Stimulated activated CD4-positive, alpha-beta T cell treated with anti-CD3 and anti-CD28 coated beads, Interleukin-2, amount 100 ng/mL, for 4 hours (primary cell): ENCODE data around the gene MAN2A1.
"Not testable (repeated sequence)": the region's sequence is repeated elsewhere in the genome, so short reads cannot be mapped to it uniquely, and the experiment has no call there.

ENCODE experiments used
- DNase-seq: peaks from one replicate; pipeline ENCODE4 v3.0.0-alpha.2; 2020; ENCODE audit warnings: low read depth

Gene MAN2A1

GRCh38 chr5:109756543-109757185, 66.9 kb downstream of the MAN2A1 start:
- DNase-seq, result no peak

- no peak for DNase-seq
These were observed 67.8 kb downstream of the MAN2A1 start for GRCh38 chr5:109757490-109757889.

- DNase-seq, result no peak
These were observed 69.6 kb downstream of the MAN2A1 start for GRCh38 chr5:109759306-109759705.

GRCh38 chr5:109760130-109760529, 70.4 kb downstream of the MAN2A1 start:
- DNase-seq, result not testable (repeated sequence)

- DNase-seq, result no peak
These were observed 73.1 kb downstream of the MAN2A1 start for GRCh38 chr5:109762821-109763220.

GRCh38 chr5:109767184-109767995, 77.7 kb downstream of the MAN2A1 start:
- no peak for DNase-seq

GRCh38 chr5:109767997-109768396, 78.3 kb downstream of the MAN2A1 start:
- DNase-seq, result no peak

- DNase-seq, result no peak
These were observed 80.0 kb downstream of the MAN2A1 start for GRCh38 chr5:109769597-109770291.

GRCh38 chr5:109775130-109775529, 85.4 kb downstream of the MAN2A1 start:
- DNase-seq, result no peak

- no peak for DNase-seq
These were observed 89.5 kb downstream of the MAN2A1 start for GRCh38 chr5:109779036-109779735.

- no peak for DNase-seq
These were observed 95.0 kb downstream of the MAN2A1 start for GRCh38 chr5:109784687-109785086.

- DNase-seq, result no peak
These were observed 96.6 kb downstream of the MAN2A1 start for GRCh38 chr5:109786206-109786855.

- DNase-seq, result no peak
These were observed 98.9 kb downstream of the MAN2A1 start for GRCh38 chr5:109788596-109788995.

GRCh38 chr5:109792613-109793012, 102.9 kb downstream of the MAN2A1 start:
- no peak for DNase-seq

- no peak for DNase-seq
These were observed 114.1 kb downstream of the MAN2A1 start for GRCh38 chr5:109803854-109804253.

GRCh38 chr5:109805472-109805871, 115.7 kb downstream of the MAN2A1 start:
- DNase-seq, result no peak

- no peak for DNase-seq
These were observed 116.2 kb downstream of the MAN2A1 start for GRCh38 chr5:109805883-109806282.

GRCh38 chr5:109812698-109813097, 123.0 kb downstream of the MAN2A1 start:
- DNase-seq, result no peak

- no peak for DNase-seq
These were observed 127.0 kb downstream of the MAN2A1 start for GRCh38 chr5:109816732-109817131.

- no peak for DNase-seq
These were observed 130.2 kb downstream of the MAN2A1 start for GRCh38 chr5:109819878-109820277.

GRCh38 chr5:109823597-109823996, 133.9 kb downstream of the MAN2A1 start:
- no peak for DNase-seq

GRCh38 chr5:109825450-109825849, 135.7 kb downstream of the MAN2A1 start:
- DNase-seq, result no peak
